K562 (cell line): ENCODE data around the gene ARHGAP26. TPM values are rescaled to one million over a fixed set of nuclear protein-coding genes. Genes with fewer than 3 reads are reported as not detected.

ENCODE experiments used
- ATAC-seq: fragments of 200-7000 bp; cut with Tn5 transposase; 3 replicates; pipeline ENCODE4 v1.9.1; 2020; ENCODE audit warnings: moderate library complexity
- BruUV-seq: library from RNA; stranded (reverse); fragments of 400-500 nt; replicated peaks from 2 replicates; lab custom pipeline; 2021; lab: Mats Ljungman, UMichigan
- CTCF ChIA-PET: fragments of 300-600 bp; formaldehyde crosslinking; extraction: SDS; loops from one replicate; lab custom pipeline; 2021; ENCODE audit warnings: low intra/inter-chr PET ratio; lab: Yijun Ruan, JAX
- POLR2A ChIA-PET: fragments of 300-600, 350-650 bp; sonication (Branson Sonifier 250); formaldehyde crosslinking; extraction: SDS; loops from one replicate; lab custom pipeline; 2021; ENCODE audit warnings: antibody characterized with exemption, inconsistent platforms; lab: Yijun Ruan, JAX
- DNase-seq, 4 experiments: peaks; one replicate each; pipeline versions ENCODE4 v3.0.0 to v3.0.0-alpha.2; 2011 to 2018; ENCODE audit warnings: low spot score in 3 of 4, mixed read lengths in 3 of 4; ENCODE audit errors: extremely low read depth in 1 of 4
- FAIRE-seq: peaks from 2 replicates; lab custom pipeline; 2011; peaks lifted over from hg19 to GRCh38; lab: Jason Lieb, UNC
- H2AFZ ChIP-seq: 2 replicates; pipeline ENCODE4 v1.6.0; 2011; ENCODE audit warnings: low read depth, low read length, control low read depth, inconsistent platforms
- H3K27ac ChIP-seq: fragments of 200-600 bp; 3 replicates; pipeline ENCODE4 v1.8.0; 2011; ENCODE audit warnings: low read depth, mild to moderate bottlenecking, control low read depth, inconsistent platforms, low read length, moderate library complexity, mixed read lengths; ENCODE audit errors: extremely low read depth
- H3K27me3 ChIP-seq, 2 experiments: fragments of 300-600 bp in 1 of 2; 2 replicates in 1 of 2; 3 replicates in 1 of 2; pipeline versions ENCODE4 v1.6.0 to v1.8.0; 2011; ENCODE audit warnings: inconsistent platforms in 2 of 2, low read length in 2 of 2, mild to moderate bottlenecking in 1 of 2, mixed read lengths in 1 of 2, moderate library complexity in 1 of 2; ENCODE audit not compliant: control insufficient read depth in 2 of 2, insufficient read depth in 2 of 2
- H3K36me3 ChIP-seq: fragments of 300-600 bp; 3 replicates; pipeline ENCODE4 v1.8.0; 2011; ENCODE audit warnings: mild to moderate bottlenecking, low read length, inconsistent platforms; ENCODE audit not compliant: control insufficient read depth, insufficient read depth
- H3K4me1 ChIP-seq, 2 experiments: fragments of 200-600 bp in 1 of 2; replicated peaks in 1 of 2; 2 replicates in 1 of 2; 3 replicates in 1 of 2; pipeline versions ENCODE4 v1.5.1 to v1.8.0; 2011; ENCODE audit warnings: inconsistent platforms in 2 of 2, low read length in 2 of 2, mild to moderate bottlenecking in 1 of 2, mixed read lengths in 1 of 2, moderate library complexity in 1 of 2; ENCODE audit not compliant: control insufficient read depth in 2 of 2, insufficient read depth in 2 of 2
- H3K4me2 ChIP-seq: 2 replicates; pipeline ENCODE4 v1.6.1; 2011; ENCODE audit warnings: low read length, control low read depth, inconsistent platforms, mixed read lengths; ENCODE audit not compliant: insufficient read depth
- H3K4me3 ChIP-seq: fragments of 200-600 bp; sonication (generic), shearing (Covaris generic); 2 replicates; pipeline ENCODE4 v1.5.1; 2016; ENCODE audit warnings: control low read depth, inconsistent platforms
- H3K79me2 ChIP-seq: fragments of 200-600 bp; 3 replicates; pipeline ENCODE4 v1.8.0; 2011; ENCODE audit warnings: low read length, inconsistent platforms; ENCODE audit not compliant: control insufficient read depth, insufficient read depth
- H3K9ac ChIP-seq, 2 experiments: 2 replicates each; pipeline versions ENCODE4 v1.6.0 to v1.6.1; 2011; ENCODE audit warnings: low read depth in 2 of 2, low read length in 2 of 2, control low read depth in 1 of 2, inconsistent platforms in 1 of 2, mild to moderate bottlenecking in 1 of 2, mixed read lengths in 1 of 2; ENCODE audit not compliant: insufficient read depth in 1 of 2
- H3K9me1 ChIP-seq: one replicate; pipeline ENCODE4 v1.6.0; 2011; ENCODE audit warnings: inconsistent platforms, mild to moderate bottlenecking, low read length, moderate library complexity; ENCODE audit not compliant: control insufficient read depth, insufficient read depth
- H3K9me3 ChIP-seq: replicated peaks from 2 replicates; pipeline ENCODE4 v1.5.1; 2011; ENCODE audit warnings: low read depth, low read length, inconsistent platforms; ENCODE audit not compliant: control insufficient read depth, insufficient read depth
- H4K20me1 ChIP-seq: replicated peaks from 2 replicates; pipeline ENCODE4 v1.6.1; 2011; ENCODE audit warnings: low read length, inconsistent platforms, mixed read lengths; ENCODE audit not compliant: control insufficient read depth, insufficient read depth
- BCOR ChIP-seq: fragments of 450-650 bp; IDR thresholded peaks from 2 replicates; pipeline ENCODE4 v1.6.1; 2016
- DMBX1 ChIP-seq: fragments of 250-450 bp; sonication (Bioruptor Pico); IDR thresholded peaks from 2 replicates; pipeline ENCODE4 v1.8.0; 2022; ENCODE audit warnings: inconsistent platforms, mild to moderate bottlenecking, moderate library complexity, borderline replicate concordance
- ELK3 ChIP-seq: fragments of 450-650 bp; formaldehyde crosslinking; IDR thresholded peaks from 2 replicates; pipeline ENCODE4 v1.4.0; 2020; ENCODE audit warnings: mild to moderate bottlenecking
- L3MBTL2 ChIP-seq: fragments of 450-650 bp; IDR thresholded peaks from 2 replicates; pipeline ENCODE4 v1.6.1; 2016; ENCODE audit warnings: mild to moderate bottlenecking, moderate library complexity
- LCOR ChIP-seq: sonication (generic); formaldehyde crosslinking; IDR thresholded peaks from 2 replicates; pipeline ENCODE4 v1.8.0; 2022; ENCODE audit warnings: mild to moderate bottlenecking, missing genetic modification reagents
- MYC ChIP-seq, 2 experiments: fragments of 250-450 bp in 1 of 2; sonication (Bioruptor Pico) in 1 of 2; IDR thresholded peaks; 2 replicates each; pipeline versions ENCODE4 v1.5.1 to v1.6.1; 2012 to 2021; ENCODE audit warnings: low read depth in 2 of 2, borderline replicate concordance in 1 of 2, improper control_type of control experiment in 1 of 2, low read length in 1 of 2, mild to moderate bottlenecking in 1 of 2, moderate library complexity in 1 of 2
- YY1 ChIP-seq, 3 experiments: IDR thresholded peaks; 2 replicates each; pipeline ENCODE4 v1.6.1; 2011; ENCODE audit warnings: low read length in 2 of 3, mild to moderate bottlenecking in 2 of 3, moderate library complexity in 2 of 3, borderline replicate concordance in 1 of 3, control low read depth in 1 of 3, low read depth in 1 of 3; ENCODE audit not compliant: insufficient read depth in 3 of 3, insufficient replicate concordance in 2 of 3, control insufficient read depth in 1 of 3, insufficient read length in 1 of 3; ENCODE audit errors: extremely low read depth in 1 of 3
- ZNF316 ChIP-seq: fragments of 450-650 bp; IDR thresholded peaks from 2 replicates; pipeline ENCODE4 v1.6.1; 2016
- ZNF592 ChIP-seq: fragments of 450-650 bp; IDR thresholded peaks from 2 replicates; pipeline ENCODE4 v1.6.1; 2017; ENCODE audit warnings: antibody characterized with exemption, mild to moderate bottlenecking
- ZNF639 ChIP-seq, 2 experiments: fragments of 200-800 bp in 1 of 2; sonication (Bioruptor generic) in 1 of 2; sonication (generic) in 1 of 2; formaldehyde crosslinking in 1 of 2; IDR thresholded peaks in 1 of 2; conservative IDR thresholded peaks in 1 of 2; 2 replicates each; pipeline versions ENCODE4 v1.5.0 to v1.6.1; 2016 to 2020; ENCODE audit warnings: missing compliant biosample characterization in 1 of 2, missing genetic modification characterization in 1 of 2, missing genetic modification reagents in 1 of 2
- whole genome bisulfite sequencing: fragments of 100-300 bp; shearing (Covaris generic); methylation state at CpG from one replicate; pipeline ENCODE4 v1.1.6; 2016; ENCODE audit warnings: low coverage, mixed read lengths; ENCODE audit not compliant: insufficient coverage; ENCODE audit errors: missing lambda C conversion rate; 5-methylcytosine and 5-hydroxymethylcytosine counted together
- in situ Hi-C: fragments of 300-500 bp; cut with MboI; formaldehyde crosslinking; loops from 4 replicates; pipeline ENCODE4 v1.15.0; 2018; ENCODE audit warnings: inconsistent platforms, mixed read lengths
- intact Hi-C: fragments of 100-400 bp; cut with micrococcal nuclease; formaldehyde crosslinking; loops from 2 replicates; pipeline ENCODE4 v1.14.2; 2022
- polyA plus RNA-seq, 8 experiments: library from polyadenylated mRNA; depleted of rRNA in 4 of 8; stranded (reverse) in 5 of 8; unstranded in 3 of 8; fragments of >200 nt; fragmentation: Nextera tagmentation in 2 of 8; fragmentation: Illumina TruSeq in 1 of 8; extraction: Ambion mirVana in 2 of 8; extraction: Trizol in 1 of 8; gene quantifications; 2 replicates each; pipeline versions ENCODE4 v1.2.1 to v1.2.3, GENCODE V29; 2011 to 2014; ENCODE audit warnings: inconsistent platforms in 1 of 8, missing spikeins in 1 of 8
- total RNA-seq, 7 experiments: library from RNA; depleted of rRNA in 6 of 7; stranded (reverse); fragments of >200 nt in 6 of 7; fragmentation: Illumina TruSeq in 2 of 7; extraction: Trizol in 2 of 7; gene quantifications; 2 replicates each; pipeline versions ENCODE4 v1.2.1 to v1.2.3, GENCODE V29; 2011 to 2021; ENCODE audit warnings: low replicate concordance in 1 of 7

The ARHGAP26 gene
- total and polyA plus RNA-seq, 9 of the 15 experiments (the other 6 are each of a cell fraction or from before 2014, with no cell fraction given) = 0.13 to 1.1 (median 0.55) TPM

- peak in 1 of 3 experiments; percentile 73 for TF ChIP-seq YY1 (IDR thresholded peaks at IDR 0.05; ENCODE audit: borderline replicate concordance in 1 of 3, control insufficient read depth in 1 of 3, extremely low read depth in 1 of 3, insufficient read depth in 3 of 3, insufficient read length in 1 of 3, insufficient replicate concordance in 2 of 3, low read depth in 1 of 3, low read length in 2 of 3)
- peak in 1 of 2 experiments; percentile 35; a peak in 1 of 4 replicates for TF ChIP-seq ZNF639 (CRISPR knock-in tag; conservative IDR thresholded peaks at IDR 0.05 in 1 of 2, IDR thresholded peaks at IDR 0.05 in 1 of 2)
- TF ChIP-seq DMBX1 (CRISPR knock-in tag) = peak; percentile 82
Measured at GRCh38 chr5:143208781-143209510, 438.8 kb downstream of the ARHGAP26 start (continued).

GRCh38 chr5:143209881-143210395 lies 439.8 kb downstream of the ARHGAP26 start:
- in situ Hi-C loops = no loop called here
- no peak for DNase-seq
- TF ChIP-seq ZNF316 = 0 out of 2 replicates have a peak, but pooled peaks have one; percentile 12
- TF ChIP-seq MYC (IDR thresholded peaks at IDR 0.05; ENCODE audit: low read depth, low read length) = peak; percentile 43; the same call in 1 of the 2 replicates
- no peak for TF ChIP-seq MYC (CRISPR knock-in tag; IDR thresholded peaks at IDR 0.05; ENCODE audit: borderline replicate concordance, low read depth)
- no peak for TF ChIP-seq ELK3
- TF ChIP-seq L3MBTL2 = peak; percentile 66
- peak; percentile 47 for TF ChIP-seq ZNF592
- no peak for TF ChIP-seq BCOR
- no peak for TF ChIP-seq LCOR (CRISPR knock-in tag)

More at GRCh38 chr5:143209881-143210395, 439.8 kb downstream of the ARHGAP26 start:
- Histone ChIP-seq H3K4me3 (no peak overlapping the region), H3K27ac (peak overlapping the region; percentile 25; the same call in 1 of the 3 replicates), H3K9me1 (no peaks in the 10 kb centered on the region), H2AFZ (peak overlapping the region; percentile 89), H3K4me1 (peaks cover 51 to 76% of the 10 kb centered on the region in 2 experiments), H3K27me3 (no peaks in the 10 kb centered on the region), H3K36me3 (no peaks in the 10 kb centered on the region), H3K4me2 (no peak overlapping the region; the same call in 1 of the 2 replicates), H3K9ac (no peak overlapping the region), H3K9me3 (no peaks in the 10 kb centered on the region), H4K20me1 (no peaks in the 10 kb centered on the region), H3K79me2 (no peaks in the 10 kb centered on the region)
- no TSS peak for BruUV-seq
- FAIRE-seq = no peak
- CTCF ChIA-PET = no interaction called here
- 52% methylated on average over 11 of the region's 11 CpGs for WGBS
- no peak for ATAC-seq
- intact Hi-C loops = loop anchor here (10.0 kb wide), 2 partner anchors 375 to 615 kb away; no protein-coding TSS in a partner anchor
- POLR2A ChIA-PET = interaction anchor here (0.6 to 1.3 kb wide), 2 partner anchors 9 to 12 kb away, joined by 3 to 4 read pairs; no protein-coding TSS in a partner anchor
